ENCODE data around the gene GSTM2.
A peak's percentile ranks its signal among the peaks of the same experiment; 100 is the strongest.

GRCh38 chr1:109722908-109723691 lies 55.2 kb downstream of the GSTM2 start:
- TF ChIP-seq, protein P1, sequence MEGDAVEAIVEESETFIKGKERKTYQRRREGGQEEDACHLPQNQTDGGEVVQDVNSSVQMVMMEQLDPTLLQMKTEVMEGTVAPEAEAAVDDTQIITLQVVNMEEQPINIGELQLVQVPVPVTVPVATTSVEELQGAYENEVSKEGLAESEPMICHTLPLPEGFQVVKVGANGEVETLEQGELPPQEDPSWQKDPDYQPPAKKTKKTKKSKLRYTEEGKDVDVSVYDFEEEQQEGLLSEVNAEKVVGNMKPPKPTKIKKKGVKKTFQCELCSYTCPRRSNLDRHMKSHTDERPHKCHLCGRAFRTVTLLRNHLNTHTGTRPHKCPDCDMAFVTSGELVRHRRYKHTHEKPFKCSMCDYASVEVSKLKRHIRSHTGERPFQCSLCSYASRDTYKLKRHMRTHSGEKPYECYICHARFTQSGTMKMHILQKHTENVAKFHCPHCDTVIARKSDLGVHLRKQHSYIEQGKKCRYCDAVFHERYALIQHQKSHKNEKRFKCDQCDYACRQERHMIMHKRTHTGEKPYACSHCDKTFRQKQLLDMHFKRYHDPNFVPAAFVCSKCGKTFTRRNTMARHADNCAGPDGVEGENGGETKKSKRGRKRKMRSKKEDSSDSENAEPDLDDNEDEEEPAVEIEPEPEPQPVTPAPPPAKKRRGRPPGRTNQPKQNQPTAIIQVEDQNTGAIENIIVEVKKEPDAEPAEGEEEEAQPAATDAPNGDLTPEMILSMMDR (conservative IDR thresholded peaks at IDR 0.05; ENCODE audit: low read depth, low read length), result no peak
- TF ChIP-seq POLR2A (IDR thresholded peaks at IDR 0.05; ENCODE audit: low read depth, low read length) (no peak), RFX5 (IDR thresholded peaks at IDR 0.05; ENCODE audit: low read depth, low read length) (no peak), CEBPB (IDR thresholded peaks at IDR 0.05; ENCODE audit: low read depth, low read length) (peak; percentile 94), RAD21 (IDR thresholded peaks at IDR 0.05; ENCODE audit: low read length) (no peak), SMC3 (IDR thresholded peaks at IDR 0.05; ENCODE audit: low read depth, low read length) (no peak), MAFK (IDR thresholded peaks at IDR 0.05; ENCODE audit: low read depth, low read length) (no peak), CHD1 (IDR thresholded peaks at IDR 0.05; ENCODE audit: low read depth, low read length) (no peak), ELK1 (IDR thresholded peaks at IDR 0.05; ENCODE audit: borderline replicate concordance, low read depth, low read length) (no peak), MXI1 (IDR thresholded peaks at IDR 0.05; ENCODE audit: borderline replicate concordance, low read depth, low read length) (no peak), RCOR1 (IDR thresholded peaks at IDR 0.05; ENCODE audit: insufficient replicate concordance, low read length) (no peak), FOS (IDR thresholded peaks at IDR 0.05; ENCODE audit: low read depth, low read length) (no peak), MAZ (IDR thresholded peaks at IDR 0.05; ENCODE audit: borderline replicate concordance, low read depth, low read length) (no peak)
